ENCODE results near the gene E4F1.

E4F1 gene, protein sequence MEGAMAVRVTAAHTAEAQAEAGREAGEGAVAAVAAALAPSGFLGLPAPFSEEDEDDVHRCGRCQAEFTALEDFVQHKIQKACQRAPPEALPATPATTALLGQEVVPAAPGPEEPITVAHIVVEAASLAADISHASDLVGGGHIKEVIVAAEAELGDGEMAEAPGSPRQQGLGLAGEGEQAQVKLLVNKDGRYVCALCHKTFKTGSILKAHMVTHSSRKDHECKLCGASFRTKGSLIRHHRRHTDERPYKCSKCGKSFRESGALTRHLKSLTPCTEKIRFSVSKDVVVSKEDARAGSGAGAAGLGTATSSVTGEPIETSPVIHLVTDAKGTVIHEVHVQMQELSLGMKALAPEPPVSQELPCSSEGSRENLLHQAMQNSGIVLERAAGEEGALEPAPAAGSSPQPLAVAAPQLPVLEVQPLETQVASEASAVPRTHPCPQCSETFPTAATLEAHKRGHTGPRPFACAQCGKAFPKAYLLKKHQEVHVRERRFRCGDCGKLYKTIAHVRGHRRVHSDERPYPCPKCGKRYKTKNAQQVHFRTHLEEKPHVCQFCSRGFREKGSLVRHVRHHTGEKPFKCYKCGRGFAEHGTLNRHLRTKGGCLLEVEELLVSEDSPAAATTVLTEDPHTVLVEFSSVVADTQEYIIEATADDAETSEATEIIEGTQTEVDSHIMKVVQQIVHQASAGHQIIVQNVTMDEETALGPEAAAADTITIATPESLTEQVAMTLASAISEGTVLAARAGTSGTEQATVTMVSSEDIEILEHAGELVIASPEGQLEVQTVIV

GRCh38 chr16:2223221-2223941 is at the start of gene E4F1:
Gene E4F1, plus strand, starts transcription at chr16:2223591. Its CDS starts 23 bp downstream, at chr16:2223614.
- peak; percentile 96 for DNase-seq

- no peak for DNase-seq
Observed at GRCh38 chr16:2173916-2174315, 49.5 kb upstream of the E4F1 start.

DNA sequence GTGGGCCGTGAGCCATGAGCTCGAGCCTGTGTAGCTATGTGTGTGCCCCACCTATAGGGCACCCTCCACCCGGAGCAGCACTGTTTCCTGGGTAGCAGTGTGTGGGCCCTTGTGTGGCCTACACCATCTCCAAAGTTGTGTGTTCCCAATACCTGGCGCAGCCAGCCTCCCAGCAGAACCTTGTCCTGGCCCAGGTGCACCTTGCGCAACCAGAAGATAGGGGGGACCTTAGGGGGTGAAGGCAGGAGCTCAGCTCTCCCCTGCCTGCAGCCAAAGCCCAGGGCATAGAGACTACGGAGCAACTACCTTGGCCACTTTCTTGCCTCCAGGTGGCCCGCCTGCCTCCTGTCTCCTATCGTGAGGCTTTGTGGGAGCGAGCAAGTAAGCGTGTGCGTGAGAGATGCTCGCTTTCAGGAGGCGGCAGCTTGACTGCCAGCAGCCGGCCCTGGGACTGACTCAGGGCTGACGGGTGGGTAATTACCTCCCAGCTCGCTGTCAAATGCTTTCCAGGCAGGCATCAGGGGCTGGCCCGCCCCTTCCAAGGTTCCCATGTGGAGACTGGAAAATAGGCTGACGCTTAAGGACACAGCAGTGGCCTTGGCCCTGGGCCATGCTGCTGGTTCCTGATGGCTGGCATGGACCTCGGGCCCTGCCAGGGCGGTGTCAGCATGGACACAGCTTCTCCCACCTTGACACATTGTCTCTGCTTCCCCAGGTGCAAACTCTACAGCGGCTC is 48.8 kb upstream of the E4F1 start:
- DNase-seq: no peak

DNA sequence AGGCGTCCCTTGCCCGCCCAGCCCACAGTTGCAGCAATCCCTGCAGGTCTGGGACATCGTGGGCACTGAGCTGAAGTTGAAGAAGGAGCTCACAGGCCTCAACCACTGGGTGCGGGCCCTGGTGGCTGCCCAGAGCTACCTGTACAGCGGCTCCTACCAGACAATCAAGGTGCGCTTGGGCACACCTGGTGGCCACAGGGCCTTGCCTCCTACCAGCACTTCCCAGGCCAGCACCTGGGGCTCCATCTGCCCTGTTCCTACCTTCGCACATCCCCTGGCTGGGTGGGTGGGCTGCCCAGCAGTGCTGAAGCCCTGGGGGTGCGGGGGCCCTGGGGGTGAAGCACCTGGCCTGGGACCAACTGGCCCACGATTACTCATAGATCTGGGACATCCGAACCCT is 47.9 kb upstream of the E4F1 start:
- DNase-seq: no peak

DNA sequence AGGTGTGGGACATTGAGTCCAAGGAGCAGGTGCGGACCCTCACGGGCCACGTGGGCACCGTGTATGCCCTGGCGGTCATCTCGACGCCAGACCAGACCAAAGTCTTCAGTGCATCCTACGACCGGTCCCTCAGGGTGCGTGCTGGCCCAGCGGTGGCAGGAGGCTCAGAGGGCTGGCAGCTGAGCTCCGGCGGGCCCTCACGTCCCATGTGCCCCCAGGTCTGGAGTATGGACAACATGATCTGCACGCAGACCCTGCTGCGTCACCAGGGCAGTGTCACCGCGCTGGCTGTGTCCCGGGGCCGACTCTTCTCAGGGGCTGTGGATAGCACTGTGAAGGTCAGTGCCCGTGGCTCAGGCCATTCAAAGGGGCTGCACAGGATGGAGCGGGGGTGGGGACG is 47.3 kb upstream of the E4F1 start:
- no peak for DNase-seq

- no peak for DNase-seq
Observed at GRCh38 chr16:2177101-2177500, 46.3 kb upstream of the E4F1 start.

DNA sequence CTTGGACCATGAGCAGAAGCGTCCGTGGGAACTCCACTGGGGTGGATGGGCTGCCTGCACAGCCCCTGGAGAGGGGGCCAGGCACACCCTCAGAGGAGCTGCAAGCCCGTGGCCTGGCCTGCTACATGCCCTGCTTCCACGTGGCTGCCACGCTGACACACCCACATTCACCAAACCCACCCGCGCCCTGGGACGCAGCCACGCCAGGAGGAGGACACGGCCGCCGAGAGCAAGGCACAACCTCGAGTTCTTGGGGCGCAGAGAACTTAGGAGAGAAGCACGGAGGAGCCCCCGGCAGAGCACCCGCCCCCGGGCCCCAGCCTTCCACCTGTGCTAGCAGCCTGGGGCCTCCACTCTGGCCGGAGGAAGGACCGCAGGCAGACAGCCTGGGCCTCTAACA is 45.8 kb upstream of the E4F1 start:
- no peak for DNase-seq

DNA sequence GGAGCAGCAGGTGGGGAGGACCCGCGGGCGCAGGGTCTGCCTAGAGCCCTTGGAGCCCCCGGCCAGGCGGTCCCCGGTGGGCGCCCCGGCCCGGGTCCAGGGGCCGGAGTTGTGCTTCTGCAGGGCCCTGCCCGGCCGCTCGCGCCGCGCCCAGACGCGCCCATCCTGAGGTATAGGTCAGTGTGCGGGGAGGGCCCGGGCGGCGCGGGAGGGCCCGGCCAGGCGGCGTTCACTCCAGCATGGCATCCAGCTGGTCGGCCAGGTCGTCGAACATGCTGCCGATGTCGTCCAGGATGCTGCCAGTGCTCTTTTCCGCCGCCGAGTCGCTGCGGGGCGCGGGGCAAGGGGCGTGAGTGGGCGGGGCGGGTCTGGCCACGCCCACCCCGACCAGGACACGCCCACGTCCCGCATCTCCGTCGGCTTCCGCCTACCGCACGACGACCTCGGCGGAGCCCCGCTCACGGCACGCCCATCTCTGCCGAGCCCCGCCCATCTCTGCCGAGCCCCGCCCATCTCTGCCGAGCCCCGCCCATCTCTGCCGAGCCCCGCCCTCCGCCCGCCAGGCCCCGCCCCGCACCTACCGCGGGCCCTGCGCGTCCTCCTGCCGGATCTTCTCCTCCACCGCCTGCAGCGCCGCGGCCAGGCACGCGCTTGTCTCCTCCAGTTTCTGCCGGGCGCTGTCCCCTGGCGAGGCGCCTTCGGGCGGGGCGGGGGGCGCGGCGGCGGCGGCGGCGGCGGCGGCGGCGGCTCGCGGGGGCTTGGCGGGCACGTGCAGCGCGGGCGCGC is 44.9 kb upstream of the E4F1 start:
- DNase-seq: no peak

DNA sequence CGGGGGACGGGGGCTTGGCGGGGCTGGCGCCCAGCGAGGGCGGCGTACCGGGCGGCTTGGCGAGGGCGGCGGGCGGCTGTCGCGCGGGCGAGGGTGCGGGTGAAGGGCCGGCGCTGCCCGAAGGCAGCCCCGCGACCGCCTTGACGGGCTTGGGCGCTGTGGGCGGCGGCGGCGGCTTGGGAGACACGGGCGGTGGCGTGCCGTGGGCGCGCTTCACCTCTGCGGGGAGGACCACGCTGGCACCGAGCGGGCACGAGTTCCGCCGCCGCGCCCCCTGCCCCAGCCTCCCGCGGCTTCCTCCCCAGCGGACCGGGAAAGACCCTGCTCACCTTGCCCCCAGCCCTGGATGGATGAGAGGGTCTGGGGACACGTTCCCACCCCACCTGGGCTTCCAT is 44.3 kb upstream of the E4F1 start:
- DNase-seq: no peak

GRCh38 chr16:2179576-2179975 is 43.8 kb upstream of the E4F1 start:
- DNase-seq: no peak

- DNase-seq: no peak
Observed at GRCh38 chr16:2180461-2180860, 42.9 kb upstream of the E4F1 start.

DNA sequence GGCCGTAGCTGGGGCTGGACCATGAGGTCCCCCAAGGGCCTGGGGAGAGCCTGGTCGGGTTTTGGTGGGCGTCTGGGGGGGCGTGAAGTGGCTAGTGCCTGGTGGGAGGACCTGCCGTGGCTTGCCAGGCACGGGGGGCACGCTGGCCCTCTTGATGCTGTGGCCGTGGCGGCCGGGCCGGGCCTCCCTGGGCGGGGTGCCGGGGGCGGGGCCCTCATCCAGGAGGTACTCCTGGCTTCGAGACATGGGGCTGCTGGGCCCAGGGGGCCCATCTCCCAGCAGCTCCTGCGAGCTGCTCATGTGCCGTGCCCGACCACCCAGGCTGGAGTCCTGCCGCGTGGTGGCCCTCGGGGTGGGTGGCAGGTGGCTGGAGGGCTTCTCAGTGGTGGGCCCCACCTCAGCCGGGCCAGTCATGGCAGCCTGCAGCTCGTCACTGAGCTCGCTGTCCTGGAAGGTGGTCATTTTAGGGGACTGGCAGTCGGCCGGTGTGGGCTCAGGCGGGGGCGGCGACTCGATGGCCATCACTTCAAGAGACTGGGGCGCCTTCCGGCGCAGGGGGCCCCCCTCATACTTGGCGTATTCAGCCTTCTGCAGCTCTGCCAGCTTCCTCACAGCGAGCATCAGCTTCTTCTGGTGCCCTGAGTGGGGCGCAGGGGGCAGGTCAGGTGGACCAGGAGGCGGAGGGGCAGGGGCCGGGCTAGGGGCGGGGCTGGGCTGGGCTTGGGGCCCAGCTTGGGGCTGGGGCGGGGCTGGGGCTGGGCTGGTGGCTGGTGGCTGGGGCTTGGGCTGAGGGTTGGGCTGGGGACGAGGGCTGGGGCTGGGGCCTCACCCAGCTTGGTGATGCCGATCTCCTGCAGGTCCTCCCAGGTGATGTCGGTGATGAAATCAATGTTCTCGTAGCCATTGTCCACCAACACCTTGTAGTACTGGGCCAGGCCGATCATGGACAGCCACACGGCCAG is 42.1 kb upstream of the E4F1 start:
- no peak for DNase-seq

GRCh38 chr16:2181952-2182351 is 41.4 kb upstream of the E4F1 start:
- DNase-seq: no peak

DNA sequence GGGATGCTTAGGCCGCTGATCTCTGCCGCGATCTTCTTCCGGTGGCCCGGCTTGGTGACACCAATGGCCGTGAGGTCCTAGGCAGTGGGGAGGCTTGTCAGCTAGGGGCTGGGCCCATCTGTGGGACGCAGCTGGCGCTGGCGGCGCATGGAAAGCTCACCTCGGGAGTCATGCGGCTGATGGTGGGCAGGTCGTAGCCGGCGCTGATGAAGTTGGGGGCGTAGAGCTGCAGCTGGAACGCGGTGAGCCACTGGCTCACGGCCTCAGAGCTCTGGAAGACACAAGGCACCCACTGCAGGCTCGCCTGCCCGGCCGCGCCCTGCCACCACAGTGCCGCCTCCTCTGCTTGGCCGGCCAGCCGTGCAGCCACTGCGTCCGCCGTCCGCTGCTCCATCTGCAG is 39.7 kb upstream of the E4F1 start:
- no peak for DNase-seq

DNA sequence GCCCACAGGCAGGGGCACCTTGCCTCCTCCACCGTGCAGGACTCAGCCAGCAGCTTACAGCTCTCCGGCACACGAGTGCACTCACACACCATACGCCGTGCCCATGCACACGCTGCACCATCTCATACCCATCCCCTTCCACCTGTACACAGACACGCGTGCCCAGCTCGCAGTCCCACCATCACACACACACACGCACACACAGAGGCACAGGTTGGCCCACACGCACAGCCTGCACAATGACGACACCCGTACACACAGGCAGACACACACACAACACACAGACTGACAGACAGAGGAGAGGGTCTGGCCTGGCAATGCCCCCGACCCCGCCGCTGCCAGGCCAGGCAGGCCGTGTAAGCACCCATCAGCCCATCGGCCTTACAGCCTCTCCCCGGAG is 39.0 kb upstream of the E4F1 start:
- no peak for DNase-seq

- DNase-seq: no peak
Observed at GRCh38 chr16:2184962-2185361, 38.4 kb upstream of the E4F1 start.

GRCh38 chr16:2186064-2186463 is 37.3 kb upstream of the E4F1 start:
- DNase-seq: no peak

DNA sequence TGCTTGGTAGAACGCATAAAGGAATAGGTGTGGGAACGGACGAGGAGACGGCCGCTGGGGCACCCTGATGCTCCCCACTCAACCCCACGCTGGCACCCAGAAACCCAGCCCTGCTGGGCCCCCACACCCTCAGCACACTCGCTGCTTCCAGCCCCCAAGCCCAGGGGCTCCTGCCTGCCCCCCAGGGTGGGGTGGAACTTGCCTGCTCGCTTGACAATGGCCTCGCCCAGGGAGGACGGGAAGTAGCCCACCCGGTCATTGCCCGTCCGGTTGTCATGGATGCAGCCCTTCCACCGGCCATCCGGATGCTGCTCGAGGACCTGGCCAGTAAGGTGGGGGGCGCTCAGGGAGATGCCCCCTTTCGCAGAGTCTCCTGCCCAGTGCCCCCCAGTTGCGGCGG is 36.9 kb upstream of the E4F1 start:
- no peak for DNase-seq

DNA sequence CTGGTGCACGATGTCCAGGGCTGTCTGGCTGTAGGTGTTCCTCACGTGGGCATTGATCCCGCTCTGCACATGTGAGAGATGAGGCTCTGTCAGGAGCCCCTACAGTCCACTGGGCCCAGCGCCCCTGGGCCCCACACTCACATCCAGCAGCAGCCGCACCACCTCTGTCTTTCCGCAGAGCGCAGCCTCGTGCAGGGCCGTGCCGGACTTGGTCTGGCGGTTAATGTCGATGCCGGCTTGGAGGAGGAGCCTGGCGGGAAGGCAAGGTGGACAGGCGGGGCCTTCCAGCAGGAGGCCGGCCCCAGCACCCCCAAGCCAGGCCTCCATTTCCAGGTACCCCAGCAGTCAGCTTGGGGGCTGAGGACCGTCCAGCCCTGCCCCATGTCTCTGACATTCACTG is 36.2 kb upstream of the E4F1 start:
- DNase-seq: no peak

DNA sequence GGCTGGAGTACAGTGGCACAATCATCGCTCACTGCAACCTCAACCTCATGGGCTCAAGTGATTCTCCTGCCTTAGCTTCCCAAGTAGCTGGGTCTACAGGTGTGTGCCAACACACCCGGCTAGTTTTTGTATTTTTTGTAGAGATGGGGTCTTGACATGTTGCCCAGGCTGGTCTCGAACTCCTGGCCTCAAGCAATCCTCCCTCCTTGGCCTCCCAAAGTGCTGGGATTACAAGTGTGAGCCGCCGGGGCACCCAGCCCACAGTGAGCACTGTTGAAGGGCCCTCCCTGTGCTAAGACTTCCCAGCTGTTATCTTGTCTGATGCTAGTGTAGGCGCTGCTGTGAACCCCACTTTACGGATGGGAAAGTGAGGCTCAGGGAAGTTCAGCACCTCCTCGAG is 35.0 kb upstream of the E4F1 start:
- DNase-seq: no peak
